HCT116 (cell line): ENCODE data around the gene ARHGEF10L. TPM values are rescaled to one million over a fixed set of nuclear protein-coding genes. Genes with fewer than 3 reads are reported as not detected.

Experiments used
- ATAC-seq: fragments of 200-7000 bp; cut with Tn5 transposase; 2 replicates; pipeline ENCODE4 v1.9.1; 2020; ENCODE audit warnings: mild to moderate bottlenecking, moderate library complexity
- BruUV-seq: library from RNA; stranded (reverse); fragments of 400-500 nt; replicated peaks from 2 replicates; lab custom pipeline; 2021; lab: Mats Ljungman, UMichigan
- CTCF ChIA-PET: fragments of 300-600 bp; sonication (Branson Sonifier 250); formaldehyde crosslinking; loops from one replicate; lab custom pipeline; 2021; ENCODE audit warnings: antibody characterized with exemption; lab: Charles Lee
- POLR2A ChIA-PET: fragments of 300-600, 350-600 bp; sonication (Branson Sonifier 250); formaldehyde crosslinking; loops from one replicate; lab custom pipeline; 2021; ENCODE audit warnings: antibody characterized with exemption; lab: Charles Lee
- RAD21 ChIA-PET, 2 experiments: fragments of 300-600 bp; sonication (Branson Sonifier 250); formaldehyde crosslinking; loops; one replicate each; lab custom pipeline; 2023; ENCODE audit warnings: low total read pairs in 2 of 2; ENCODE audit not compliant: uncharacterized antibody in 2 of 2, unreplicated experiment in 2 of 2, low non-redundant PET in 1 of 2; lab: Charles Lee
- DNase-seq: peaks from one replicate; pipeline ENCODE4 v3.0.0-alpha.2; 2010; ENCODE audit warnings: low read depth, low spot score
- H2AFZ ChIP-seq: fragments of 200-600 bp; shearing (Covaris generic), sonication (generic); 2 replicates; pipeline ENCODE4 v1.6.1; 2017; ENCODE audit warnings: low read depth, mixed run types, mixed read lengths, antibody characterized with exemption, low read length; ENCODE audit not compliant: poor library complexity, severe bottlenecking
- H3K27ac ChIP-seq: 2 replicates; pipeline ENCODE4 v1.5.1; 2012; ENCODE audit warnings: low read depth, low read length
- H3K27me3 ChIP-seq: fragments of 200-600 bp; sonication (generic); 2 replicates; pipeline ENCODE4 v1.6.1; 2016; ENCODE audit warnings: mixed run types, low read length, mixed read lengths; ENCODE audit not compliant: insufficient read depth
- H3K36me3 ChIP-seq, 2 experiments: fragments of 200-500 bp in 1 of 2; fragments of 200-600 bp in 1 of 2; sonication (Bioruptor generic) in 1 of 2; sonication (generic) in 1 of 2; 2 replicates each; pipeline versions ENCODE4 v1.5.1 to v1.6.1; 2014 to 2016; ENCODE audit warnings: low read length in 2 of 2, inconsistent platforms in 1 of 2, mixed read lengths in 1 of 2, mixed run types in 1 of 2; ENCODE audit not compliant: insufficient read depth in 2 of 2, control insufficient read depth in 1 of 2
- H3K4me1 ChIP-seq, 2 experiments: fragments of 200-600 bp in 1 of 2; sonication (generic) in 1 of 2; 2 replicates each; pipeline versions ENCODE4 v1.5.1 to v1.6.1; 2012 to 2017; ENCODE audit warnings: low read length in 2 of 2, inconsistent platforms in 1 of 2, mild to moderate bottlenecking in 1 of 2, mixed read lengths in 1 of 2, mixed run types in 1 of 2, moderate library complexity in 1 of 2; ENCODE audit not compliant: insufficient read depth in 2 of 2, control insufficient read depth in 1 of 2
- H3K4me2 ChIP-seq: fragments of 200-600 bp; sonication (generic); 2 replicates; pipeline ENCODE4 v1.6.1; 2017; ENCODE audit warnings: mixed run types, low read length, mixed read lengths
- H3K4me3 ChIP-seq, 2 experiments: fragments of 200-600 bp in 1 of 2; sonication (generic) in 1 of 2; replicated peaks in 1 of 2; 2 replicates each; pipeline ENCODE4 v1.5.1; 2011 to 2016; ENCODE audit warnings: low read length in 2 of 2, control low read depth in 1 of 2, low read depth in 1 of 2, mild to moderate bottlenecking in 1 of 2, mixed read lengths in 1 of 2, mixed run types in 1 of 2
- H3K79me2 ChIP-seq: fragments of 200-600 bp; sonication (generic); 2 replicates; pipeline ENCODE4 v1.6.1; 2017; ENCODE audit warnings: mild to moderate bottlenecking, mixed run types, low read length, moderate library complexity, mixed read lengths; ENCODE audit not compliant: insufficient read depth
- H3K9ac ChIP-seq: fragments of 200-600 bp; sonication (generic); 2 replicates; pipeline ENCODE4 v1.6.1; 2016; ENCODE audit warnings: low read length, mixed read lengths
- H3K9me2 ChIP-seq: fragments of 200-600 bp; sonication (generic), shearing (Covaris generic); 2 replicates; pipeline ENCODE4 v1.6.1; 2017; ENCODE audit warnings: mixed run types, mild to moderate bottlenecking, moderate library complexity; ENCODE audit not compliant: insufficient read depth
- H3K9me3 ChIP-seq, 2 experiments: fragments of 200-500 bp in 1 of 2; fragments of 200-600 bp in 1 of 2; sonication (Bioruptor generic) in 1 of 2; sonication (generic) in 1 of 2; 2 replicates each; pipeline ENCODE4 v1.6.1; 2014 to 2017; ENCODE audit warnings: low read length in 2 of 2, mixed read lengths in 2 of 2, inconsistent platforms in 1 of 2, low read depth in 1 of 2, mild to moderate bottlenecking in 1 of 2, mixed run types in 1 of 2, moderate library complexity in 1 of 2; ENCODE audit not compliant: control insufficient read depth in 1 of 2, insufficient read depth in 1 of 2
- H4K20me1 ChIP-seq: fragments of 200-600 bp; sonication (generic), shearing (Covaris generic); 2 replicates; pipeline ENCODE4 v1.6.1; 2017; ENCODE audit warnings: mixed run types, mild to moderate bottlenecking, moderate library complexity; ENCODE audit not compliant: insufficient read depth
- POLR2AphosphoS5 ChIP-seq: IDR thresholded peaks from 2 replicates; pipeline ENCODE4 v1.6.1; 2011; ENCODE audit warnings: mild to moderate bottlenecking, low read depth, low read length, moderate library complexity
- TCF7L2 ChIP-seq: IDR thresholded peaks from 2 replicates; pipeline ENCODE4 v1.7.0; 2011; ENCODE audit warnings: borderline replicate concordance, inconsistent platforms; ENCODE audit not compliant: insufficient read depth, insufficient read length; ENCODE audit errors: extremely low read depth
- ZBTB33 ChIP-seq: IDR thresholded peaks from 2 replicates; pipeline ENCODE4 v1.6.1; 2011; ENCODE audit warnings: mild to moderate bottlenecking, low read length, moderate library complexity; ENCODE audit not compliant: insufficient replicate concordance; ENCODE audit errors: extremely low read depth
- intact Hi-C: fragments of 100-400 bp; cut with micrococcal nuclease; formaldehyde crosslinking; loops from 2 replicates; pipeline ENCODE4 v1.10.0; 2022
- total RNA-seq: library from RNA; stranded (reverse); gene quantifications from one replicate; pipeline ENCODE4 v1.2.1, GENCODE V29; 2021; ENCODE audit not compliant: unreplicated experiment
- TF ChIP-seq, protein P1 (sequence below): IDR thresholded peaks from 2 replicates; pipeline ENCODE4 v1.6.1; 2012

Gene ARHGEF10L
- total RNA-seq, 1 experiment from 2014 or later, result 14.7 TPM

GRCh38 chr1:17670587-17671313, 131.3 kb downstream of the ARHGEF10L start:
- POLR2A ChIA-PET, result no interaction called here

More at GRCh38 chr1:17670587-17671313, 131.3 kb downstream of the ARHGEF10L start:
- H3K9ac ChIP-seq, result no peak overlapping the region
- H3K9me3 ChIP-seq, result no peaks in the 10 kb centered on the region
- no peak overlapping the region for H3K27ac ChIP-seq
- DNase-seq, result no peak
- BruUV-seq, result no TSS peak
- CTCF ChIA-PET, result no interaction called here
- 0 out of 4 replicates have a peak, but pooled peaks cover 0 to 3% of the 10 kb centered on the region in 2 experiments for H3K4me1 ChIP-seq
- intact Hi-C loops, result no loop called here
- no peaks in the 10 kb centered on the region for H3K27me3 ChIP-seq
- no peak overlapping the region for H3K4me3 ChIP-seq
- no peak overlapping the region for H3K4me2 ChIP-seq
- TF ChIP-seq POLR2AphosphoS5 (no peak), ZBTB33 (no peak), TCF7L2 (no peak)
- TF ChIP-seq, protein P1, sequence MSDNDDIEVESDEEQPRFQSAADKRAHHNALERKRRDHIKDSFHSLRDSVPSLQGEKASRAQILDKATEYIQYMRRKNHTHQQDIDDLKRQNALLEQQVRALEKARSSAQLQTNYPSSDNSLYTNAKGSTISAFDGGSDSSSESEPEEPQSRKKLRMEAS, result no peak
- RAD21 ChIA-PET, result no interaction called here
- no peaks in the 10 kb centered on the region for H3K79me2 ChIP-seq
- no peak overlapping the region for H2AFZ ChIP-seq
- no peaks in the 10 kb centered on the region for H3K36me3 ChIP-seq
- no peak for ATAC-seq
- no peaks in the 10 kb centered on the region for H3K9me2 ChIP-seq
- no peaks in the 10 kb centered on the region for H4K20me1 ChIP-seq
